Activated naive CD8-positive, alpha-beta T cell treated with anti-CD3 and anti-CD28 coated beads for 36 hours (primary cell): ENCODE measurements around the gene C22orf15. TPM values are rescaled to one million over a fixed set of nuclear protein-coding genes. Genes with fewer than 3 reads are reported as not detected.
A peak's percentile ranks its signal among the peaks of the same experiment; 100 is the strongest.

Experiments
- DNase-seq: peaks from one replicate; pipeline ENCODE4 v3.0.0; 2021
- H3K27ac Mint-ChIP-seq: one replicate; pipeline ENCODE4 v1.8.0; 2022; ENCODE audit warnings: mild to moderate bottlenecking, moderate library complexity, mixed read lengths
- H3K27me3 Mint-ChIP-seq: one replicate; pipeline ENCODE4 v1.8.0; 2022; ENCODE audit warnings: mild to moderate bottlenecking, mixed read lengths
- H3K36me3 Mint-ChIP-seq: one replicate; pipeline ENCODE4 v1.8.0; 2021; ENCODE audit warnings: mild to moderate bottlenecking, mixed read lengths
- H3K4me1 Mint-ChIP-seq: one replicate; pipeline ENCODE4 v1.8.0; 2021; ENCODE audit warnings: mixed read lengths
- H3K4me3 Mint-ChIP-seq: one replicate; pipeline ENCODE4 v1.8.0; 2022; ENCODE audit warnings: mild to moderate bottlenecking, moderate library complexity, mixed read lengths
- H3K9me3 Mint-ChIP-seq: one replicate; pipeline ENCODE4 v1.8.0; 2022; ENCODE audit warnings: mixed read lengths
- total RNA-seq, 2 experiments: library from RNA; stranded (reverse); gene quantifications; one replicate each; pipeline ENCODE4 v1.2.3, GENCODE V29; 2021

The C22orf15 gene
- total RNA-seq, 2 experiments from 2014 or later = 0.33 to 0.74 TPM

- peaks cover 10% of the 10 kb centered on the region for H3K9me3 Mint-ChIP-seq
- DNase-seq = no peak
- no peak overlapping the region for H3K27ac Mint-ChIP-seq
- H3K4me3 Mint-ChIP-seq = no peak overlapping the region
- H3K27me3 Mint-ChIP-seq = no peaks in the 10 kb centered on the region
- H3K36me3 Mint-ChIP-seq = peaks cover 29% of the 10 kb centered on the region
- H3K4me1 Mint-ChIP-seq = peaks cover 1% of the 10 kb centered on the region
Observed at GRCh38 chr22:23743303-23743705, 19.5 kb upstream of the C22orf15 start.

DNA sequence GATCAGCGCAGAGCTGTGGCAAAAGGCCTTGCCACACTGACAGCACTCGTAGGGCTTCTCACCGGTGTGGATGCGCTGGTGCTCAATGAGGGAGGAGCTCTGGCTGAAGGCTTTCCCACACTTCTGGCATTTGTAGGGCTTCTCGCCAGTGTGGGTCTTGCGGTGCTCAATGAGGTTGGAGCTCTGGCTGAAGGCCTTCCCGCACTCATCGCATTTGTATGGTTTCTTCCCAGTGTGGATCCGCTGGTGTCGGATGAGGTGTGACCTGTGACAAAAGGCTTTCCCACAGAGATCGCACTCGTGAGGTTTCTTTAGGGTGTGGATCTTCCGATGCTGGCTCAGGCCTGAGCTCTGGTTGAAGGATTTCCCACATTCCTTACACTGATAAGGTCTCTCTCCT lies 18.8 kb upstream of the C22orf15 start:
- DNase-seq = no peak

GRCh38 chr22:23744485-23744884 lies 18.3 kb upstream of the C22orf15 start:
- Mint-ChIP-seq H3K9me3 (peaks cover 10% of the 10 kb centered on the region), H3K27ac (no peak overlapping the region), H3K27me3 (no peaks in the 10 kb centered on the region), H3K36me3 (peaks cover 29% of the 10 kb centered on the region), H3K4me1 (no peaks in the 10 kb centered on the region), H3K4me3 (no peak overlapping the region)
- DNase-seq = no peak

More for the DNA sequence above, 18.8 kb upstream of the C22orf15 start:
- H3K4me1 Mint-ChIP-seq = no peaks in the 10 kb centered on the region
- no peak overlapping the region for H3K4me3 Mint-ChIP-seq
- H3K9me3 Mint-ChIP-seq = peaks cover 10% of the 10 kb centered on the region
- H3K27me3 Mint-ChIP-seq = no peaks in the 10 kb centered on the region
- no peak overlapping the region for H3K27ac Mint-ChIP-seq
- peaks cover 29% of the 10 kb centered on the region for H3K36me3 Mint-ChIP-seq

DNA sequence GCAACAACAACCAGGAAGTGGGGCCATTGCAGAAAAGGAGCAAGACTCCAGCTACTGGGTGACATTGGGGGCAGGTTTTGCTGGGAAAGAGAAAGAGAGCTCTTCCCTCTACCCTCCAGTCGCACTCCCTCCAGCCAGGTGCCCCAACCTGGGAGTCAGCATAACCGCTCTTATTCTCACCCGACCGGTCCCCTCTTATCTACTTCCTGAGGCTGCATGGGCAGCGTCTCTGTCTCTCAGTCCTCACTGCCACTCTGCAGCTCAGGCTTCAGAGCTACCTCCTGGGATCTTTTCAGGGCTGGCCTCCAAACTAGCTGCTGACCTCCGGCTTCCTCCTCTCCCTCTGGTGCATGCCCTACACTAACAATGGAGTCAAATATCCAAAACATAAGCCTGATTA lies 17.0 kb upstream of the C22orf15 start:
- H3K9me3 Mint-ChIP-seq = peaks cover 10% of the 10 kb centered on the region
- peaks cover 6% of the 10 kb centered on the region for H3K4me1 Mint-ChIP-seq

GRCh38 chr22:23749841-23750301 lies 12.9 kb upstream of the C22orf15 start:
- Mint-ChIP-seq H3K9me3 (no peaks in the 10 kb centered on the region), H3K36me3 (peaks cover 13% of the 10 kb centered on the region), H3K27me3 (no peaks in the 10 kb centered on the region), H3K4me1 (peaks cover 9% of the 10 kb centered on the region), H3K4me3 (peak overlapping the region; percentile 87), H3K27ac (no peak overlapping the region)
- no peak for DNase-seq

More for the DNA sequence above, 17.0 kb upstream of the C22orf15 start:
- Mint-ChIP-seq H3K36me3 (peaks cover 29% of the 10 kb centered on the region), H3K27me3 (no peaks in the 10 kb centered on the region), H3K4me3 (no peak overlapping the region), H3K27ac (no peak overlapping the region)
- no peak for DNase-seq

GRCh38 chr22:23750367-23750713 lies 12.4 kb upstream of the C22orf15 start:
- no peaks in the 10 kb centered on the region for H3K27me3 Mint-ChIP-seq
- peaks cover 8% of the 10 kb centered on the region for H3K36me3 Mint-ChIP-seq
- no peak for DNase-seq
- H3K4me3 Mint-ChIP-seq = peak overlapping the region; percentile 87
- peak overlapping the region; percentile 72 for H3K27ac Mint-ChIP-seq
- peaks cover 9% of the 10 kb centered on the region for H3K4me1 Mint-ChIP-seq
- no peaks in the 10 kb centered on the region for H3K9me3 Mint-ChIP-seq

- peak; percentile 93 for DNase-seq
- Mint-ChIP-seq H3K27me3 (no peaks in the 10 kb centered on the region), H3K36me3 (peaks cover 5% of the 10 kb centered on the region), H3K27ac (peak within 1 kb of the TSS; percentile 74), H3K9me3 (no peaks in the 10 kb centered on the region), H3K4me3 (peak within 1 kb of the TSS; percentile 87), H3K4me1 (peaks cover 9% of the 10 kb centered on the region)
Observed at GRCh38 chr22:23750714-23751440, 11.9 kb upstream of the C22orf15 start, which contains the start of gene ZNF70. Gene ZNF70 (minus strand): TSS chr22:23751112. CDS start chr22:23745140, 5,972 bp downstream.

DNA sequence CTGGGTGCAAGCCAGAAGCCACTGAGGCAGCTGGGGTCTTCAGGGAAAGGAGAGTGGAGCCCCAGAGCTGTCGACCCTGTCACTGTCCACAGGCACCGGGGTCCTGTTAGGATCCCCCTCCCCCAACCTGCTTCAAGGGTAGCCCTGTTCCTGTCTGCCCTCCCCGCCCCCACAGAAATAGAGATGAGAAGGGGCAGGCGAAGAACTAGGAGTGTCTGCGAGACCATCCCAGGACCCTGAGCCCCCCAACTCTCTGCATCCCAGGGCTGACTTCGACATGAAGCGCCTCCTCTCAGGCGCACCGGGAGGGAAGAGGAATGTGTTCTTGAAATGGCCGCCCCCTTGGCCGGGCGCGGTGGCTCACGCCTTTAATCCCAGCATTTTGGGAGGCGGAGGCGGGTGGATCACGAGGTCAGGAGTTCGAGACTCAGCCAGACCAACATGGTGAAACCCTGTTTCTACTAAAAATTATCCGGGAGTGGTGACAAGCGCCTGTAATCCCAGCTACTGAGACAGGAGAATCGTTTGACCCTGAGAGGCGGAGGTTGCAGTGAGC lies 11.3 kb upstream of the C22orf15 start:
- DNase-seq = peak; percentile 17
- H3K9me3 Mint-ChIP-seq = no peaks in the 10 kb centered on the region
- H3K4me3 Mint-ChIP-seq = peak overlapping the region; percentile 83
- peaks cover 9% of the 10 kb centered on the region for H3K4me1 Mint-ChIP-seq
- H3K27ac Mint-ChIP-seq = peak overlapping the region; percentile 74
- H3K27me3 Mint-ChIP-seq = no peaks in the 10 kb centered on the region
- H3K36me3 Mint-ChIP-seq = peaks cover 4% of the 10 kb centered on the region

GRCh38 chr22:23752090-23752691 lies 10.6 kb upstream of the C22orf15 start:
- Mint-ChIP-seq H3K36me3 (no peaks in the 10 kb centered on the region), H3K27me3 (no peaks in the 10 kb centered on the region), H3K4me3 (peak overlapping the region; percentile 75), H3K4me1 (peaks cover 9% of the 10 kb centered on the region), H3K27ac (peak overlapping the region; percentile 58), H3K9me3 (no peaks in the 10 kb centered on the region)
- DNase-seq = no peak

GRCh38 chr22:23752750-23753149 lies 10.0 kb upstream of the C22orf15 start:
- DNase-seq = no peak
- H3K27me3 Mint-ChIP-seq = no peaks in the 10 kb centered on the region
- H3K9me3 Mint-ChIP-seq = no peaks in the 10 kb centered on the region
- H3K4me3 Mint-ChIP-seq = no peak overlapping the region
- no peaks in the 10 kb centered on the region for H3K36me3 Mint-ChIP-seq
- peaks cover 9% of the 10 kb centered on the region for H3K4me1 Mint-ChIP-seq
- H3K27ac Mint-ChIP-seq = peak overlapping the region; percentile 20

- Mint-ChIP-seq H3K4me1 (peaks cover 9% of the 10 kb centered on the region), H3K36me3 (no peaks in the 10 kb centered on the region), H3K9me3 (no peaks in the 10 kb centered on the region), H3K4me3 (peak overlapping the region; percentile 54), H3K27ac (no peak overlapping the region), H3K27me3 (no peaks in the 10 kb centered on the region)
- no peak for DNase-seq
Observed at GRCh38 chr22:23753385-23753784, 9.4 kb upstream of the C22orf15 start.

DNA sequence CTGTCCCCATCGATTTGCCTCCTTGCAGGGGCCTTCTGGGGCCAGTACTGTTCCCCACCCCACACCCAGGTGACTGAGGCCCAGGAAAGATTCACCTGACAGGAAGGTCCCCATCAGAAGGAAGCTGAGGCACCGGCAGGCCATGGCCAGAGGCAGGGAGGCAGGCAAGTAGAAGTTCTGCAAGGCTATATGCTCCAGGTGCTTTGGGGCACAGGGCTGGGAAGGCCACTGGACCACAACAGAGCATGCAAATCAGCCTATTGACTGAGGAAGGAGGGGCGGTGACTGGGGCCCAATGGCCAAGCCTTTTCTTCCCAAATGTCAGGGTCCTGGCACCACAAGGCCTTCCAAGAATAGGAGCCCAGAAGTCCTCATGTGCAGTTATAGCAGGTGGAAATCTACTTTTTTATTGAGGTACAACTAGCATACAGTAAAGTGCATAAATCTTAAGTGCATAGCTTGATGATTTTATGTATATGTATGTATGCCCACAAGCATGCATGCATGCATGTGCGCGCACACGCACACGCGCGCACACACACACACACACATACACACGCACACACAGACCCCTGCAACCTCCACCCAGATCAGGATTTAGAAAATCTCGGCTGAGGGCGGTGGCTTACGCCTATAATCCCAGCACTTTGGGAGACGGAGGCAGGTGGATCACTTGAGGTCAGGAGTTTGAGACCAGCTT lies 8.4 kb upstream of the C22orf15 start, which contains the start of gene VPREB3:
Gene VPREB3 (minus strand): TSS at position 206 of the 700 bp plus-strand sequence. CDS start 62 bp downstream, at position 144.
- Mint-ChIP-seq H3K9me3 (no peaks in the 10 kb centered on the region), H3K4me3 (peak within 1 kb of the TSS; percentile 54), H3K27me3 (no peaks in the 10 kb centered on the region), H3K4me1 (peaks cover 9% of the 10 kb centered on the region), H3K27ac (no peak within 1 kb of the TSS), H3K36me3 (no peaks in the 10 kb centered on the region)
- no peak for DNase-seq

DNA sequence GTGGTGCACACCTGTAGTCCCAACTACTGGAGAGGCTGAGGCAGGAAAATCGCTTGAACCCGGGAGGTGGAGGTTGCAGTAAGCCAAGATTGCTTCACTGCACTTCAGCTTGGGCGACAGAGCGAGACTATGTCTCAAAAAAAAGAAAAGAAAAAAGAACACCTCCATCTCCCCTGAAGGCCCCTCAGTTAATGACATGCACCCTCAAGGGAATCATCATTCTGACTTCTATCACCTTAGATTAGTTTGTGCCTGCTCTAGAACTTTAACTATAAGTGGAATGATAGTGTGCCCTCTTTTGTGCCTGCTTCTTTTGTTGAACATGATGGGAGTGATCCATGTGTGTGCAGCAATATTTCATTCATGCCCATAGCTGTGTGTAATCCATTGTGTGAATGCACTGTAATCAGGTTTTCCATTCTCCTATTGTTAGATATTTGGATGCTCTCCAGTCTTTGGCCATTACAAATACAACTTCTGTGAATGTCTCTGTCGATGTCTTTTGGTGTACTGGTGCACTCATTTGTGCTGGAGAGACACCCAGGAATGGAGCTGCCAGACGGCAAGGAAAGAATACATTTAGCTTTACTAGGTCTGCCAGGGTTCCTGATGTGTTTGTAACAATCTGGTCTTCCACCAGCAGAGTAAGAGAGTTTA lies 7.7 kb upstream of the C22orf15 start:
- no peak overlapping the region for H3K27ac Mint-ChIP-seq
- H3K36me3 Mint-ChIP-seq = no peaks in the 10 kb centered on the region
- no peaks in the 10 kb centered on the region for H3K27me3 Mint-ChIP-seq
- peaks cover 7% of the 10 kb centered on the region for H3K4me1 Mint-ChIP-seq
- H3K4me3 Mint-ChIP-seq = no peak overlapping the region
- no peak for DNase-seq
- no peaks in the 10 kb centered on the region for H3K9me3 Mint-ChIP-seq

DNA sequence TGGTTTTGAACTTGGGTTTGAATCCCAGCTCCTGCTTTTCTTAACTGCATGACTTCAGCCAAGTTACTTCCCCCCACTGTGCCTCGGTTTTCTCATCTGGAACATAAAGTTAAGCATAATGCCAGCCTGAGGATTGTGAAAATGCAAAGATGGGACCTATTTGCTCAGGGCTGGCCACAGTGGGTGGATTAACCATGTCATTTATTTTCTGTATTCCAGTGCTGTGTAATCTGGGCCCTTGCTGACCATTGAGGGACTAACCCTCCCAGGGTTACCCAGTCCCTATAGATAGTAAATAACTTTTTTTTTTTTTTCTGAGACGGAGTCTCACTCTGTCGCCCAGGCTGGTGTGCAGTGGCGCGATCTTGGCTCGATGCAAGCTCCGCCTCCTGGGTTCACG lies 7.1 kb upstream of the C22orf15 start:
- H3K27ac Mint-ChIP-seq = no peak overlapping the region
- H3K4me3 Mint-ChIP-seq = no peak overlapping the region
- DNase-seq = no peak
- peaks cover 2% of the 10 kb centered on the region for H3K36me3 Mint-ChIP-seq
- peaks cover 3% of the 10 kb centered on the region for H3K4me1 Mint-ChIP-seq
- no peaks in the 10 kb centered on the region for H3K9me3 Mint-ChIP-seq
- no peaks in the 10 kb centered on the region for H3K27me3 Mint-ChIP-seq
